Smooth muscle cell (in vitro differentiated cells): ENCODE measurements around the gene RBMS1. TPM values are rescaled to one million over a fixed set of nuclear protein-coding genes. Genes with fewer than 3 reads are reported as not detected.

ENCODE experiments used
- DNase-seq: peaks from one replicate; lab custom pipeline; 2025; ENCODE audit not compliant: unreplicated experiment; lab: John Stamatoyannopoulos, UW
- H2AFZ ChIP-seq: fragments of 200-600 bp; sonication (generic); 2 replicates; pipeline ENCODE4 v1.6.0; 2016; ENCODE audit warnings: antibody characterized with exemption, low read depth, mild to moderate bottlenecking
- H3F3A ChIP-seq: fragments of 200-600 bp; sonication (generic); 2 replicates; pipeline ENCODE4 v1.6.0; 2017; ENCODE audit warnings: antibody characterized with exemption, low read depth
- H3K27ac ChIP-seq: fragments of 200-600 bp; sonication (generic); 2 replicates; pipeline ENCODE4 v1.5.1; 2016; ENCODE audit warnings: low read depth, mild to moderate bottlenecking
- H3K27me3 ChIP-seq: fragments of 200-600 bp; sonication (generic); 2 replicates; pipeline ENCODE4 v1.6.1; 2016; ENCODE audit warnings: low read depth, mild to moderate bottlenecking
- H3K36me3 ChIP-seq: fragments of 200-600 bp; sonication (generic); 2 replicates; pipeline ENCODE4 v1.5.1; 2016; ENCODE audit warnings: low read depth
- H3K4me1 ChIP-seq: fragments of 200-600 bp; sonication (generic); 2 replicates; pipeline ENCODE4 v1.5.1; 2016; ENCODE audit warnings: low read depth
- H3K4me2 ChIP-seq: fragments of 200-600 bp; sonication (generic); 2 replicates; pipeline ENCODE4 v1.6.0; 2016; ENCODE audit warnings: mild to moderate bottlenecking
- H3K4me3 ChIP-seq: fragments of 200-600 bp; sonication (generic); 2 replicates; pipeline ENCODE4 v1.5.1; 2016; ENCODE audit warnings: mild to moderate bottlenecking
- H3K79me2 ChIP-seq: fragments of 200-600 bp; sonication (generic); 2 replicates; pipeline ENCODE4 v1.6.0; 2016; ENCODE audit warnings: low read depth, mild to moderate bottlenecking
- H3K9ac ChIP-seq: fragments of 200-600 bp; sonication (generic); 2 replicates; pipeline ENCODE4 v1.6.0; 2016; ENCODE audit warnings: low read depth
- H3K9me3 ChIP-seq: fragments of 200-600 bp; sonication (generic); replicated peaks from 2 replicates; pipeline ENCODE4 v1.5.1; 2016; ENCODE audit warnings: low read depth
- H4K20me1 ChIP-seq: fragments of 200-600 bp; sonication (generic); 2 replicates; pipeline ENCODE4 v1.6.0; 2016; ENCODE audit warnings: low read depth
- CTCF ChIP-seq: fragments of 200-600 bp; sonication (generic); IDR thresholded peaks from 2 replicates; pipeline ENCODE4 v1.5.1; 2017; ENCODE audit warnings: borderline replicate concordance, mild to moderate bottlenecking, antibody characterized with exemption; ENCODE audit not compliant: insufficient read depth, poor library complexity, severe bottlenecking
- WGBS: methylation state at CpG from one replicate; pipeline ENCODE4 v1.1.7; 2016; ENCODE audit warnings: low lambda C conversion rate; 5-methylcytosine and 5-hydroxymethylcytosine counted together
- polyA plus RNA-seq: library from polyadenylated mRNA; unstranded; fragments of >200 nt; fragmentation: Nextera tagmentation; extraction: Ambion mirVana; gene quantifications from 2 replicates; pipeline ENCODE4 v1.2.1, GENCODE V29; 2016
- total RNA-seq: library from RNA; depleted of rRNA; stranded (reverse); fragments of >200 nt; gene quantifications from 2 replicates; pipeline ENCODE4 v1.2.3, GENCODE V29; 2014

The RBMS1 gene
- total and polyA plus RNA-seq, 2 experiments from 2014 or later = 103 to 160 TPM

DNA sequence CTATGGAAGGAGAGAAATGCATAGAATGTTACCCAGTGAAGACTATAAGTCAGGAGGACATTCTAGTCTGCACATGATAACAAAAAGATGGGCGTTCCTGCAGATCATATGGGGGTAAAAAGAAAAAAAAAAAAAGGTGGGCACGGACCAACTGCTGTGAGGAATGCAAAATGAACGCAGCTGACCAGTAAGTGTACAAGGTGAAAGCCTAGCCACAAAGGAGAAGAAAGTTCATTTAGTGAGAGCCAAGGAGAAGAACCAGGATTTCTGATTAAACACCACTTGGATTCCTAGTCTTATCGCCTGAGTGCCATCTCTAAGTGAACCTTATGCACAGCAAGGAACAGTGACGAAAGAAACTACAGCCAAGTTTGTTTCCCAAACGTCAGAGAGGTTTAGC lies 26.5 kb downstream of the RBMS1 start:
- Histone ChIP-seq H3K27ac (peak overlapping the region; percentile 96), H3K4me3 (no peak overlapping the region), H3F3A (peaks cover 37% of the 10 kb centered on the region), H3K27me3 (no peaks in the 10 kb centered on the region), H3K9me3 (no peaks in the 10 kb centered on the region), H3K79me2 (peaks cover 100% of the 10 kb centered on the region), H3K9ac (no peak overlapping the region), H3K36me3 (no peaks in the 10 kb centered on the region), H2AFZ (no peak overlapping the region), H3K4me2 (no peak overlapping the region), H4K20me1 (peaks cover 72% of the 10 kb centered on the region), H3K4me1 (peaks cover 27% of the 10 kb centered on the region)
- WGBS = 89% methylated on average over 6 of the region's 6 CpGs
- TF ChIP-seq CTCF = no peak
- no peak for DNase-seq

- Histone ChIP-seq H3K27ac (peak overlapping the region; percentile 63), H2AFZ (no peak overlapping the region)
Measured at GRCh38 chr2:160465406-160465805, 28.2 kb downstream of the RBMS1 start.

DNA sequence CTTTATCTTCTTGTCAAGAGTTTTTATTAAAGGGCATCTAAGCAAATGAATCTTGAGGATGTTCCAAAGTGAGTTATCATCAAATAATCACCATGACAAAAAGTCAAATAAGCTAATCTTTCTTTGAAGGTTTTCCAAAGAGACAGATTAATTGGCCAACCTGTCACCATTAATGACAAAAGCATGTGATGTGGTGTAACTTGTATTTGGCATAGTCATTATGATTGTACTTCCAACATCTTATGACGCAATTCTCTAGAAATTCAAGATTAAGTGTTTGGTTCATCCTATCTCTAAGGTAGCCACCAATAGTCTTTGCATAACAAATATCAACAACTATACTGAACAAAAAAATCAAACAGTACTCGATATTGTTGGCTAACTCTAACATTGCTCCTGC lies 28.6 kb downstream of the RBMS1 start:
- no peak for DNase-seq
- Histone ChIP-seq H3K4me1 (peaks cover 15% of the 10 kb centered on the region), H4K20me1 (peaks cover 93% of the 10 kb centered on the region), H3K4me2 (no peak overlapping the region), H3K4me3 (no peak overlapping the region), H3K79me2 (peaks cover 100% of the 10 kb centered on the region), H2AFZ (no peak overlapping the region), H3F3A (peaks cover 31% of the 10 kb centered on the region), H3K9me3 (no peaks in the 10 kb centered on the region), H3K9ac (no peak overlapping the region), H3K27ac (peak overlapping the region; percentile 63), H3K27me3 (no peaks in the 10 kb centered on the region), H3K36me3 (no peaks in the 10 kb centered on the region)
- 94% methylated on average over 2 of the region's 2 CpGs for WGBS
- TF ChIP-seq CTCF = no peak

More at GRCh38 chr2:160465406-160465805, 28.2 kb downstream of the RBMS1 start:
- no peak for DNase-seq
- Histone ChIP-seq H3F3A (peaks cover 31% of the 10 kb centered on the region), H3K27me3 (no peaks in the 10 kb centered on the region), H4K20me1 (peaks cover 89% of the 10 kb centered on the region), H3K4me1 (peaks cover 19% of the 10 kb centered on the region), H3K4me3 (no peak overlapping the region), H3K36me3 (no peaks in the 10 kb centered on the region), H3K9ac (peak overlapping the region; percentile 13), H3K4me2 (no peak overlapping the region), H3K79me2 (peaks cover 100% of the 10 kb centered on the region), H3K9me3 (no peaks in the 10 kb centered on the region)
- WGBS = 92% methylated on average over 3 of the region's 3 CpGs
- no peak for TF ChIP-seq CTCF

GRCh38 chr2:160464017-160464416 lies 29.6 kb downstream of the RBMS1 start:
- no peak for DNase-seq
- Histone ChIP-seq H3K4me3 (no peak overlapping the region), H3K9ac (no peak overlapping the region), H3K36me3 (no peaks in the 10 kb centered on the region), H3K9me3 (no peaks in the 10 kb centered on the region), H3K4me2 (no peak overlapping the region), H2AFZ (no peak overlapping the region), H3K27ac (no peak overlapping the region), H3K27me3 (no peaks in the 10 kb centered on the region), H4K20me1 (peaks cover 95% of the 10 kb centered on the region), H3K79me2 (peaks cover 100% of the 10 kb centered on the region), H3K4me1 (peaks cover 7% of the 10 kb centered on the region), H3F3A (peaks cover 23% of the 10 kb centered on the region)
- TF ChIP-seq CTCF = no peak
- WGBS = 82% methylated on average over 2 of the region's 2 CpGs
